Stimulated activated CD4-positive, alpha-beta T cell treated with anti-CD3 and anti-CD28 coated beads, Interleukin-4, amount 100 ng/mL, for 48 hours (primary cell): Measurements from ENCODE around the gene ABRACL.

ENCODE experiments used
- DNase-seq, 2 donors: peaks; one replicate each; pipeline ENCODE4 v3.0.0-alpha.2; 2020; ENCODE audit warnings: low read depth in 2 of 2

The ABRACL gene

GRCh38 chr6:139054001-139054400 is 25.5 kb downstream of the ABRACL start:
- no peak for DNase-seq

- DNase-seq, result no peak
These were observed 27.2 kb downstream of the ABRACL start for GRCh38 chr6:139055709-139056108.

- no peak for DNase-seq
These were observed 29.5 kb downstream of the ABRACL start for GRCh38 chr6:139058029-139058428.

GRCh38 chr6:139060332-139060731 is 31.8 kb downstream of the ABRACL start:
- DNase-seq, result no peak

- DNase-seq, result no peak
These were observed 34.5 kb downstream of the ABRACL start for GRCh38 chr6:139062932-139063646.

- DNase-seq, result no peak
These were observed 36.6 kb downstream of the ABRACL start for GRCh38 chr6:139064981-139065665.

- no peak for DNase-seq
These were observed 37.5 kb downstream of the ABRACL start for GRCh38 chr6:139066080-139066479.

GRCh38 chr6:139068846-139069245 is 40.3 kb downstream of the ABRACL start:
- DNase-seq, result no peak

- no peak for DNase-seq
These were observed 44.6 kb downstream of the ABRACL start for GRCh38 chr6:139073118-139073517.

GRCh38 chr6:139079018-139079417 is 50.5 kb downstream of the ABRACL start:
- no peak for DNase-seq

- no peak for DNase-seq
These were observed 51.8 kb downstream of the ABRACL start for GRCh38 chr6:139080255-139080920.

- DNase-seq, result no peak
These were observed 52.9 kb downstream of the ABRACL start for GRCh38 chr6:139081471-139081870.

GRCh38 chr6:139082370-139082769 is 53.8 kb downstream of the ABRACL start:
- DNase-seq, result no peak

GRCh38 chr6:139091826-139092225 is 63.3 kb downstream of the ABRACL start:
- no peak for DNase-seq
